ENCODE results near the gene CSNK2A1.
"Not testable (repeated sequence)": the region's sequence is repeated elsewhere in the genome, so short reads cannot be mapped to it uniquely, and the experiment has no call there.

CSNK2A1 gene

GRCh38 chr20:454951-455350 lies 88.6 kb downstream of the CSNK2A1 start:
- DNase-seq (ENCODE audit: low read depth), result no peak

- DNase-seq (ENCODE audit: low read depth), result not testable (repeated sequence)
Measured at GRCh38 chr20:452021-452420, 91.6 kb downstream of the CSNK2A1 start.

DNA sequence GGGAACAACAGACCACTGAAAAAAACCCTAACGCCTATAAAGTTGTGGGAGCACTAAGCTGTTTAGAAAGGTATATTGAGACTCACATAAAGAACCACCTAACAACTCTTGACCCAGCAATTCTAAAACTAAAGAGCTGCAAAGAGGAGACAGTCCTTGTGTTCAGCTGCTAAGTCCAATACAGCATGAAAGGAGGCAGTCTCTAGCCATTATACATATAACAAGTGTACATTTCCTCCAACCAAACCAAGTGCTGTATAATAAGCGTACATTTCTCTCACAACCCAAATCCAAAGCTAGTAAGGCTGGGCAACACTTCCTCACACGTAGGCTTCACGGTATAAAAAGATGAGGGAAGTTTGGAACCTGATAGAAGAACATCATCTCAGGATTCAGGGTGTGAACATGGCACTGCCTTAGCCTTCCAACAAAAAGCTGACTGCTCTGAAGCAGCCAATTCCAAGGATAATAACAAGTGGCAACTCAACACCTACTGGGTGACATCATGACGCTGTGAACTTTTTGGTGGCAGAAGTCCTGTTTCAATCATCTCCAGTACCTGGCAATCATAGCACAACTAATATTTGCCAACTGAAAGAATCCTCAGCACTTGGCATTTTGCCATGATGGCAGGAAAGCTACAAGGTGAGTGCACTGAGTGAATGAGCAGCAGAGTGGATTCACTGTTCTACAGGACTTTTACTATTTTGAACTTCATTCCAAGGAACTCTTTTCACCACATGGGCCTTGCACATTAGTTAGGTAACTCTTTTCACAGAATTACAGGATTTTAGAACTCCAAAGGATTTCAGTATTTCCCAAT lies 97.9 kb downstream of the CSNK2A1 start:
- no peak for DNase-seq (ENCODE audit: low read depth)

DNA sequence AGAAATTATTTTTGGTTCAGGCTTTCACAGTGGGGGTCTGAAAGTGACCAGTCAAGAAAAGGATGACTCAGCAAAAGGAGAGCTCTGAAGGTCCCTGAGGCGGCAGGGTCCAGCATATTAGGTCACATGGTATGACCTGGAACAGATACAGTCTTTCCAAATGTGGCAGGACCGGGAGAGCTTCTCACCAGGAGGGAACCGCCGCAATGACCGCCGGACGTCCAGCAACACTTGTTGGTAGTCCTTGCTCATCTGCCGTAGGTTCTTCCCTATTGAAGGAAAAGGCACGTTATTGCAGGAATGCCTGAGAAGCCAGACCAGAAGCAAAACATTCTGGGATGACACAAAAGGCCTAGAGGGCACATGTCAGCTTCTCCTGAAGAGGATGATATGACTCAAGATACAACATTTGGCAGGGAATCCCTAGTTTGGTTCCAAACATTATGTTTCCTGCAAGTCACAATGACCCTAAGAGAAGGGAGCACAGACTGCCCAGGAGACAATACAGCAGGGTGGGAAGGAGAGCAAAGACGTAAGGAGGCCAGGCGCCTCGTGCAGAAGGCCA lies 98.6 kb downstream of the CSNK2A1 start:
- DNase-seq (ENCODE audit: low read depth), result no peak

GRCh38 chr20:444117-444516 lies 99.5 kb downstream of the CSNK2A1 start:
- DNase-seq (ENCODE audit: low read depth), result no peak

GRCh38 chr20:443223-443775 lies 100.3 kb downstream of the CSNK2A1 start:
- no peak for DNase-seq (ENCODE audit: low read depth)

DNA sequence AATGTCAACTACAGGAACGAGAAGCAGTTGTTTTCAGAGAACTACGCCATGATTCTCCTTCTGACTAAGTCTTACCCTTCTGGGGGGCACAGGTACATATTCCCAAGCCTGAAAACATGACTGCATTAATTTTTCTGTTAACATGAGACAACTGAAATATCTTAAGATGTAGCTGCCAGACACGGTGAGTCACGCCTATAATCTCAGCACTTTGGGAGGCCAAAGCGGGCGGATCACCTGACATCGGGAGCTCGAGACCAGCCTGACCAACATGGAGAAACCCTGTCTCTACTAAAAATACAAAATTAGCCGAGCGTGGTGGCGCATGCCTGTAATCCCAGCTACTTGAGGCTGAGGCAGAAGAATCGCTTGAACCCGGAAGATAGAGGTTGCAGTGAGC lies 103.0 kb downstream of the CSNK2A1 start:
- no peak for DNase-seq (ENCODE audit: low read depth)

GRCh38 chr20:440148-440547 lies 103.4 kb downstream of the CSNK2A1 start:
- no peak for DNase-seq (ENCODE audit: low read depth)

DNA sequence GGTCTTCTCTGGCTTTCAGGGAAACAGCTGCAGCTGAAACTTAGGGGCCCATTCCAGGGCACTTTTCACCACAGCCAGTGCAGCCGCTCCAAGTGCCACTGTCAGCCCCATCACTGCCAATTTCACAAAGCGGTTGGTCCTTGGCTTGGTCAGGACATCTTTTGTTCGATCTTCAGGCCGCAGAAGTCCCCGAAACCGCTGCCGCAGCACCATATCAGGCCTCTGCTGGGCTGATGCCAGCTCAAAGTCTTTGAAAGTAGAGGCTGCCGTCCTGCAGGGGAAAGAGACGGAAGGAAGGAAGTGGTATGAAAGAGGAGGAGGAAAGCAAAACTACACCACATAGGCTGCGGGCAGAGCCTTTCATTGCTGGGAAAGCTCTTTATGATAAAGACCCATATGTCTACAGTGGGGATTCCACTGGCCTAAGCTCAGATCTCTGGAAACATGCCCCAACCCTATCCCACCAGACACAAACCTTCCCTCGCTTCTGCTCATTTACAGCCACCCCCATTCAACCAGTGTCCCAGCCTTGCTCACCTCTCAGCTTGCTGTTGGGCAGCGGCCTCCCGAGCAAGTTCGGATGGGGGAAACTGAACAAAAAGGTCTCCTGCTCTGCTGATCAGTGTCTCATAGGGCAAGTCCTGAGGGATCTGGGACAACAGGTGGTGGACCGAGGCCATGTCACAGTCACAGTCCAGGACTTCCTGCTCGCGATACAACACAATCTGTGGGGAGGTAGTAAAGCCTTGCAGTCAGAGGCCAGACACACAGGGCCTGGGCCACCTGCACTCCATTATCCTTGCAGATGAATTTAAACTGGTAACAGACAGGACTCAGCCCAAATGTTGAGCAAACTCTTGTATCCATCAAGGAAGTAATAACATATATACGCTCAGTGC lies 104.8 kb downstream of the CSNK2A1 start:
- DNase-seq (ENCODE audit: low read depth), result no peak

- DNase-seq (ENCODE audit: low read depth), result no peak
Measured at GRCh38 chr20:437787-438486, 105.7 kb downstream of the CSNK2A1 start.

DNA sequence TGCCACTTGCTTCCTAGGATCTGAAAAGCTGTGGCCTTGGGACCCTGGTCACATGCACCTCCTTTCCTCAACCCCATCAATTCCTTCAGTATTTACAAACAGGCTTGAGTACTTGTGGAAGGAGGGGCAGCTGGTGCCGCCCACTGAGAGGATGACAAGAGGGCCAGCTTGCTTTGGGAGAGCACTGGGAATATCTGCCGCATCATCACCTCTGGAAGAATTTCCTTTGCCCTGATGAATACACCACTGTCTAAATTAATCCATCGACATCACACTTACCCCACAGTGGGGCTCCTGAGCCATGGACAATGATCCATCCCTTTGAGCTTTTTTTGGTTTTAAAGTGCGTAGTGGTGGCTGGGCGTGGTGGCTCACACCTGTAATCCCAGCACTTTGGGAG lies 107.1 kb downstream of the CSNK2A1 start:
- no peak for DNase-seq (ENCODE audit: low read depth)

DNA sequence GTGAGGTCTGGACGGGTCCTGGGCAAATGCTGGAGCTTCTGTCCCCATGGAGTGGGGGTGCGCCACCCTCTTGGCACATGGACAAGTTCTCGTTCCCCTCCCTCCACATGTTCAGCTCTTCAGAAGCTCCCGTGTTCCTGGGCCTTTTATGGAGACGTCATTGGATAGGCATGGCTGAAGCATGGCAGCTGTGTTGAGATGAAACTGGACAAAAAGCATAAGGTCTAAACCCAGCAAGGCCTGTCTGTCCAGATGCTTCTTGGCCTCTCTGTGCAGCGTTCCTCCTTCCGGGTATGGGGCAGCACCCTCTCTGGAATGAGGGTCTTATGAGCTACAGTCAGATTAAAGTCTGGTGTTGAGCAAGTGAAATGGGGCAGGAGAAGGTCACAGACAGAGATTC lies 108.0 kb downstream of the CSNK2A1 start:
- no peak for DNase-seq (ENCODE audit: low read depth)

DNA sequence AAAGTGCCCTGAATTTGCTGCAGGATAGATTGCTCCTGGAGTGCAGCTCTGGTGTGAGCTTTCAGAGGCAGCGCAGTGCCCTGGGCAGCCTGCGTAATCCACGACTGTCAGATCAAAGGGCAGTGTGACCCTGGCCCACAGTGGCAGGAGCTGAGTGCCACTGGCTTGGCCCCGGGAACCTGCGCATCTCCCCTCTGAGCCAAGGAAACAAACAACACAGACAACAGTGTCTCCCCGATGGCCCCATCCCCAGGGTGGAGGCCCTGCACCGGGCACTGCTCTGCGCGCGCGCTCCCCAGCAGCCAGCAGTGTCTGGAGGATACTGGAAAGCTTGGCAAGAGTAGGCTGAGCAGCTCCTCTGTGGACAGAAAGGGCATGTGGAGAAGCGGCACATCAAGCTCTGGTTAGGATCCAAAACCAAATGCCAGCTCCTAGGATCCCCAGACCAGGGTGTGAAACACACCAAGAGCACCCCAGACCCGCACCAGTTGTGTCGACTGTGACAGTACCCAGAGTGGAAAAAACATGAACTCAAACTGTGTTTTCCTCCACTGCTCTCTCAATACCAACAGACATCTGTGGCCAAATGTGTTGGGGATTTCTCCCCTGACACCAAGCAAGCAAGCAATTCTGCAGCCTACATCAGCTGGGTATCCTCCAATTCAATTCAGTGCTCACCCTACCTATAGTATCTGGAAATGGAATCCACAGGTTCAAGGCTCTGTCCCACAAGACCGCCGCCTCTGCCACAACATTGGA lies 108.8 kb downstream of the CSNK2A1 start:
- no peak for DNase-seq (ENCODE audit: low read depth)

DNA sequence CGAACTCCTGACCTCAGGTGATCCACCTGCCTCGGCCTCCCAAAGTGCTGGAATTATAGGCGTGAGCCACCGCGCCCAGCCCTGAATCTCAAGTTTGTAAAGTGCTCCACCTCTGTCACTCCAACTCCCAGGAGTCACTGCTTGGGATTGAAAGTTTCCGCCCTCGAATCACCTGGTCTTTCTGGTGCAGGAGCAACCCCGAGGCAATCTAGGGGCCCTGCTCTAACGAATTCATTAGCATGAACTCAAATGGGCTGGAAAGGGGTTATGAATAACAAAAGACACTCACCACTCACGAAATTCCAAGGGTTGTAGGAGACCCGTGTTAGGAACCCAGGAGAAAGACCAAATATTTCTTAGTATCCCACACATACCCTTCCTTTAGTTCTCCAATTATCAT lies 109.4 kb downstream of the CSNK2A1 start:
- no peak for DNase-seq (ENCODE audit: low read depth)

DNA sequence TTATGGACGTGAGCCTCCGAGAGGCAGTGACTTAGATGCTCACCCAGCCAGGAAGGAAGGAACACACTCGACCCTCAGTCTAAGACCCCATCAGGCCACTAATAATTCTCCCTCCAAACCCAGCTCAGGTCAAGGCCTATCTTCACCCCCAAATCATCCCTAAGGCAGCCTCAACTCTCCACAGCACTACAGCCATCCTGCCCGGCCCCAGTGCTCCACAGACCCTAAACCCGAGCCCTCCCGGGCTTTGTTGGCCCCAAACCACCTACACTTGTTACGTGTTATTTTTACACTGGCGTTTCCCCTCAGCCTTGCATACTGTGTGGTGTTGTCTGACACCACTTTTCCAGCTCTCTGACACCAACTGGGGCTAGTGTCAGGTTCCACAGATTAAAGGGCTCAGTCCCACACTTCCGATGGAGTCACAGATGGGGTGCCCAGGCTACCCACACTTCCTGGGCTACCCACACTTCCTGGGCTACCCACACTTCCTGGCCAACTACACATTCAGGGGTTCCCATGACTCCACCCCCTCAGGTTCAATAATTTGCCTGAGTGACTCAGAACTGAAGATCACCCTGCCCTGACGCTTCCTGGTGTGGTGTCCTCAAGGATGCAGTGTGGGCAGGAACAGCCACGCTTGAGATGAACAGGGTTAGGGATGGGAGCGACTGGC lies 110.2 kb downstream of the CSNK2A1 start:
- no peak for DNase-seq (ENCODE audit: low read depth)

DNA sequence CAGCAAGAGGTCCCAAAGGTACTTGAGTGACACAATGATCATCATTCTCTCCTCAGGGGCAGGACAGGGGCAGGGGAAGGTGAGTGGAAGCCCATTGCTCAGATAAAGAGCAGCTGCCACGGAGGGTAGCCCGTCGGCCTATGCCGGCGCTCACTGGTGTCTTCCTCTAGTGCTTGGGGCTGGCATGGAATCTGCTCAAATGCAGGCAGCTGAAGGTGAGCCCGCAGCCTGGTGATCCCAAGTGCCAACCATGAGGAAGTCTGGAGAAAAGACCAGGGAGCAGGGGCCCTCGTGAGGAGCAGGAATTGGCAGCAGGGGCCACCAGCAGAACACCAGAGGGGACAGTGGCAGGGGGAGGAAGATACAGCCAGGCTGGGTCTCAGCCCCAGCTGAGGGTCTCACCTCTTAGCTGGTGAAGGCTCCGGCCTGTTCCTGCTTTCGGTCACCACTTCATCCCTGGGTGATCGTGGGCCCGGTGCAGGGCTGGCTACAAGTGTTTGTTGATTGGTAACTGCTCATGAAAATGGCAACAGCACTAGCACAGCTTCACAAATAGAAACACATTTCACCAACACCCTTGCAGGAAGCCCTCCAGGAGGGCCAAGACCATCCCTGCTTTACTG lies 110.8 kb downstream of the CSNK2A1 start:
- DNase-seq (ENCODE audit: low read depth), result no peak

GRCh38 chr20:432208-432607 lies 111.4 kb downstream of the CSNK2A1 start:
- no peak for DNase-seq (ENCODE audit: low read depth)

GRCh38 chr20:431012-431904 lies 112.3 kb downstream of the CSNK2A1 start:
- DNase-seq (ENCODE audit: low read depth), result no peak
